ENCODE data around the gene ZMYND19.
A peak's percentile ranks its signal among the peaks of the same experiment; 100 is the strongest.

ZMYND19 gene

GRCh38 chr9:137620581-137620980 lies 30.3 kb upstream of the ZMYND19 start:
- no peak for TF ChIP-seq CTCF (IDR thresholded peaks at IDR 0.05; ENCODE audit: control insufficient read depth, insufficient read depth, low read depth, low read length, missing control alignments)
- DNase-seq (ENCODE audit: low read depth): no peak
- H3K4me3 ChIP-seq (ENCODE audit: control insufficient read depth, low read depth, low read length): no peak overlapping the region

GRCh38 chr9:137620048-137620405 lies 29.7 kb upstream of the ZMYND19 start:
- peak overlapping the region; percentile 64 for H3K4me3 ChIP-seq (ENCODE audit: control insufficient read depth, low read depth, low read length)
- DNase-seq (ENCODE audit: low read depth): no peak
- TF ChIP-seq CTCF (IDR thresholded peaks at IDR 0.05; ENCODE audit: control insufficient read depth, insufficient read depth, low read depth, low read length, missing control alignments): no peak

- peak overlapping the region; percentile 64 for H3K4me3 ChIP-seq (ENCODE audit: control insufficient read depth, low read depth, low read length)
- no peak for DNase-seq (ENCODE audit: low read depth)
- TF ChIP-seq CTCF (IDR thresholded peaks at IDR 0.05; ENCODE audit: control insufficient read depth, insufficient read depth, low read depth, low read length, missing control alignments): no peak
Observed at GRCh38 chr9:137619240-137620047, 29.1 kb upstream of the ZMYND19 start.

- H3K4me3 ChIP-seq (ENCODE audit: control insufficient read depth, low read depth, low read length): peak within 1 kb of the TSS; percentile 91
- no peak for TF ChIP-seq CTCF (IDR thresholded peaks at IDR 0.05; ENCODE audit: control insufficient read depth, insufficient read depth, low read depth, low read length, missing control alignments)
- DNase-seq (ENCODE audit: low read depth): no peak
Observed at GRCh38 chr9:137618105-137619067, 28.1 kb upstream of the ZMYND19 start, which contains the start of gene EHMT1. TSS of gene EHMT1 (plus strand) at chr9:137619005. CDS start at chr9:137619029, 24 bp downstream.

GRCh38 chr9:137615387-137615871 lies 25.1 kb upstream of the ZMYND19 start:
- H3K4me3 ChIP-seq (ENCODE audit: control insufficient read depth, low read depth, low read length): no peak overlapping the region
- no peak for TF ChIP-seq CTCF (IDR thresholded peaks at IDR 0.05; ENCODE audit: control insufficient read depth, insufficient read depth, low read depth, low read length, missing control alignments)
- DNase-seq (ENCODE audit: low read depth): no peak

- no peak for TF ChIP-seq CTCF (IDR thresholded peaks at IDR 0.05; ENCODE audit: control insufficient read depth, insufficient read depth, low read depth, low read length, missing control alignments)
- no peak for DNase-seq (ENCODE audit: low read depth)
- no peak overlapping the region for H3K4me3 ChIP-seq (ENCODE audit: control insufficient read depth, low read depth, low read length)
Observed at GRCh38 chr9:137614631-137615386, 24.5 kb upstream of the ZMYND19 start.
